ENCODE measurements around the gene GPX5.
"Not testable (repeated sequence)": the region's sequence is repeated elsewhere in the genome, so short reads cannot be mapped to it uniquely, and the experiment has no call there.

GPX5 gene, protein sequence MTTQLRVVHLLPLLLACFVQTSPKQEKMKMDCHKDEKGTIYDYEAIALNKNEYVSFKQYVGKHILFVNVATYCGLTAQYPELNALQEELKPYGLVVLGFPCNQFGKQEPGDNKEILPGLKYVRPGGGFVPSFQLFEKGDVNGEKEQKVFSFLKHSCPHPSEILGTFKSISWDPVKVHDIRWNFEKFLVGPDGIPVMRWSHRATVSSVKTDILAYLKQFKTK

DNA sequence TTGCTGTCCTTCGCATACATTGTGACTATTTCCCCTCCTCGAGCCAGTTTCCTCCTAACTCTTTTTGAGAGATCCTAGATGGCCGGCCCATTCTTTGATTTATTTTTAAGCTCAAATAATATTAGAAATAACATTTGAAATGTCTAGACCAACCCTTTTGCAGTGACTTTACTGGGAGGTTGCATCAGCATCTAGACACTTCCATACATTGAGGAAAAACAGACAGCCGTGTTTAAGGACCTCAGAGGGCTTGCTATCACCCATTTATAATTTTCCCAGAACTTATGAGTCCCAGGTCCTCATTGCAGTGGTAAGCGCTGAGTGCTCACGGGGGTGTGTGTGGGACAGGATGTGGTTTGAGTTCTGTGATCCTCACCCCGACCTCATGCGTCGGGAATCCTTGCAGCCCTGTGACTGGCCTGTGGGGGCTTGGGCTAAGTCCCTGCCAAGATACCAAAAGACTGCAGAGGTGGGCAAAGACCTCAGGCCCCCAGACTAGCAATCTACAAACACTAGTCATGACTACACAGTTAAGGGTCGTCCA lies at the start of gene GPX5:
TSS of gene GPX5 (plus strand) at position 386 of the 544 bp plus-strand sequence. CDS start at position 519, 133 bp downstream.
- no peak for DNase-seq

DNA sequence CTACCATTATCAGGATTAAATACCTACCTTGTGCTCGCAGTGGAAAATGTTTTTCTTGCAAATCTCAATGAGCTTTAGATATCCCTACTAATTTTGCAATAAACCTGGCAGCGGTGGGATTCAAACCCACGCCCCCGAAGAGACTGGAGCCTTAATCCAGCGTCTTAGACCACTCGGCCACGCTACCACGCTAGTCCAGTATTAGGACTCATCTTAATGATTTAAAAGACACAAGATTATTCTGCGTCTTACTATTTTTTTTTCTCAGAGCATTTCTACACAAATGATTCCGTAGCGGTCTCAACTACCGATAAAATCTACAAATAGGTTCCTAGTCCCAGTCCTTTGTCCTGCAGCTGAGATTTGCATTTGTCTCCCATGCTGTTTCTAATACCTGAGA lies 47.2 kb upstream of the GPX5 start:
- DNase-seq = no peak

GRCh38 chr6:28480253-28480932 lies 45.3 kb upstream of the GPX5 start:
- no peak for DNase-seq

DNA sequence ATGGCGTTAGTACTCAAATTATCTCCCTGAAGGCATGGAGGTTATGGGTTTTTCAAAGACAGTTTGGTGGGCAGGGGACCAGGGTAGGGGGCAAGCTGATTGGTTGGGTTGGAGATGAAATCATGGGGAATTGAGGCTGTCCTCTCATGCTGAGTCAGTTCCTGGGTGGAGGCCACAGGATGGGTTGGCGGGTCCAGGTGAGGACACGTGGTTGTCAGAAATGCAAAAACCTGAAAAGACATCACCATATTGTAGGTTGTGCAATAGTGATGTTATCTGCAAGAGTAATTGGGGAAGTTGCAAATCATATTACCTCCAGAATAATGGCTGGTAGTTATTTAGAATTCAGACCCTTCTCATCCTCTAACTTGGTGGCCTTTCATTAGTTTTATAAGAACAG lies 40.2 kb upstream of the GPX5 start:
- DNase-seq = no peak

DNA sequence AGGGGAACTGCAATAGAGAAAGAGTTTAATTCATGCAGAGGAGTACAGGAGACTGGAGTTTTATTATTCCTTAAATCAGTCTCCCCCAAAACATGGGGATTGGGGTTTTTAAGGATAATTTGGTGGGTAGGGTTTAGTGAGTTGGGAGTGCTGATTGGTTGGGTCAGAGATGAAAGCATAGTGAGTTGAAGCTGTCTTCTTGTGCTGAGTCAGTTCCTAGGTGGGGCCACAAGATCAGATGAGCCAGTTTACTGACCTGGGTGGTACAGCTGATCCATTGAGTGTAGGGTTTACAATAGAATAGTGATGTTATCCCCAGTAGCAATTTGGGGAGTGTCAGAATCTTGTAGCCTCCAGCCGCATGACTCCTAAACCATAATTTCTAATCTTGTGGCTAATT lies 39.1 kb upstream of the GPX5 start:
- DNase-seq = no peak

- DNase-seq = no peak
Measured at GRCh38 chr6:28486988-28487742, 38.5 kb upstream of the GPX5 start.

- DNase-seq = peak; percentile 67
Measured at GRCh38 chr6:28488916-28489365, 36.7 kb upstream of the GPX5 start.

DNA sequence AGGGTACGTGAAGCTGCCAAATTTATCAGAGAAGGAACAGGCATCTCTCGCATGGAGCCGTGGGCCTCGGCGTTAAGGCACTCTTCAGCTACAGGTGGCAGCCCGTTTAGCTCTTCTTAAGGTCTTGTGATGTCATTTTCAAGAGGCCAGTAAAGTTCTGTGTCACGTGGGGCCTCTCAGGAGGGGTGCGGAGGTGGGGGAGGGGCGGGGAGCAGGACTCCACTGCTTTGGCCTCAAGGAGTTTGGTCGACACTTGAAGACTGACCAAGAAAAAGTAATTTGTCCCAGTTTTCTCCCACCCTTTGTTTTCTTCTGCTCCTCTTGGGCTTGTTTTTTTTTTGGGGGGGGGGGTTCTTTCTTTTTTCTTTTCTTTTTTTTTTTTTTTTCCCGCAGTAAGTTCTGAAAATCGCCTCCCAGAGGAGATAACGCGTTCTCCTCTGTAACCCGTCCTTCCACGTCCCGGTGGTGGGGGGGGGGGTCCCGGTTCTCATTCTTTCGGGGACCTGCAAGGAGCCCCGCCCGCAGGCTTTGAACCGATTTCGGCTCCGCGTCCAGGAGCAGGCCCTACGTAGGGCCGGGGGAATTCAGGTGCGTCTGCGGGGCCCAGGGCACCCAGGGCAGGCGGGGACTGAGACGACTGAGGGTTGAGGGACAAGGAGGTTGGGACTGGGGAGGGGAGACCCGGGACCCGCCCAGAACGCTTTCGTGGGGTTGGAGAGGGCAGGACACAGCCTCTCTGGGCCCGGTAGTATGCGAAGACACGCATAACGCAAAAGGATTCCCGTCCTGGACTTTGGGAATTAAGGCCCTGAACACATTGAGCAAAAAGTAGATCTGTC lies 36.1 kb upstream of the GPX5 start:
- peak; percentile 73 for DNase-seq

GRCh38 chr6:28490205-28490890 lies 35.3 kb upstream of the GPX5 start:
- no peak for DNase-seq

- DNase-seq = no peak
Measured at GRCh38 chr6:28491984-28492317, 33.7 kb upstream of the GPX5 start.

DNA sequence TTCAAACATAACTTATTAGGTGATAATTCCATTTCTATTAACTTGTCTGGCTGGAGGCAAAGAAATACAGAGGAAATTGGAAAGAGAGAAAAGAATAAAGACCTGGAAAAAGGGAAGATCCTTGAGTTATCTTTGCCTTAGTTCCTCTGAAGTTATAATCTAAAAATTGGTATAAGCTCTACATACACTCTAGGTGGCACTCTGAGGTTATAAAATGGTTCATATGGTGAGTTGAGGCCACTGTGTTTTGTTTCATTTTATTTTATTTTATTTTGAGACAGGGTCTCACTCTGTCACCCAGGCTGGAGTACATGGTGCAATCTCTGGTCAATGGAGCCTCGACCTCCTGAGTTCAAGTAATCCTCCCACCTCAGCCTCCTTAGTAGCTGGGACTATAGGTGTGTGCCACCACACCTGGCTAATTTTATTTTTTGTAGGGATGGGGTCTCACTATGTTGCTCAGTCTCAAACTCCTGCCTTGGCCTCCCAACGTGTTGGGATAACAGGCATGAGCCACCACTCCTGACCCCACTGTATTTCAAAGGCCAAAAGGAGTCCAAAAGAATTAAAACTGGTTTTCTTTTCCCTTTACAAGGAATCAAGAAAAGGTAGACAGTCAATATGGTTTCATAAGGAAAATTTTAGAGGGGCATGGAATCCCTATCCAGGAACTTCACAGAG lies 29.4 kb upstream of the GPX5 start:
- no peak for DNase-seq

- DNase-seq = no peak
Measured at GRCh38 chr6:28497306-28497705, 28.4 kb upstream of the GPX5 start.

DNA sequence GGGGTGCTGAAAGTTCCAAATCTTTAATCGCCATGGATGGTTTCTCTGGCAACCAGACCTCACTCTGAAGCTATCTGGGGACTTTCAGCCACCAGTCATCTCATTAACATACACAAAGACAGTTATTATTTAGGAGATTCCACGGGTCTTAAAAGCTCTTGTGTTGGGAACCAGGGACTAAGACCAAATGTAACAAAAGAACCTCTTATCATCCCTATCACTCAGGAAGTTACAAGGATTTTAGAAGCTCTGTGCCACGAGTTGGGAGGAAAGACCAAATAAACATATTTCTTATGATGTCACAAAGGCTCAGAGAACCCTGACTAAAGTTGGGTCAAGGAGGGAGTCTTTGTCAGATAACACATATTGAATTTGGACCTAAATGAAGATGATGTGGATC lies 27.8 kb upstream of the GPX5 start:
- DNase-seq = no peak

GRCh38 chr6:28501259-28501658 lies 24.4 kb upstream of the GPX5 start:
- DNase-seq = no peak

DNA sequence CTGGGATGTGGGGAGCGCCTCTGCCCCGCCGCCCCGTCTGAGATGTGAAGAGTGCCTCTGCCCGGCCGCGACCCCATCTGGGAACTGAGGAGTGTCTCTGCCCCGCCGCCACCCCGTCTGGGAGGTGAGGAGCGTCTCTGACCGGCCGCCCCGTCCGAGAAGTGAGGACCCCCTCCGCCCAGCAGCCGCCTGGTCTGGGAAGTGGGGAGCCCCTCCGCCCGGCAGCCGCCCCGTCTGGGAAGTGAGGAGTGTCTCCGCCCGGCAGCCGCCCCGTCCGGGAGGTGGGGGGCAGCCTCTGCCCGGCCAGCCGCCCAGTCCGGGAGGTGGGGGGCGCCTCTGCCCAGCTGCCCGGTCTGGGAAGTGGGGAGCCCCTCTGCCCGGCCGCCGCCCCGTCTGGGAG lies 23.5 kb upstream of the GPX5 start:
- DNase-seq = not testable (repeated sequence)

GRCh38 chr6:28502709-28503305 lies 22.9 kb upstream of the GPX5 start:
- DNase-seq = not testable (repeated sequence)

DNA sequence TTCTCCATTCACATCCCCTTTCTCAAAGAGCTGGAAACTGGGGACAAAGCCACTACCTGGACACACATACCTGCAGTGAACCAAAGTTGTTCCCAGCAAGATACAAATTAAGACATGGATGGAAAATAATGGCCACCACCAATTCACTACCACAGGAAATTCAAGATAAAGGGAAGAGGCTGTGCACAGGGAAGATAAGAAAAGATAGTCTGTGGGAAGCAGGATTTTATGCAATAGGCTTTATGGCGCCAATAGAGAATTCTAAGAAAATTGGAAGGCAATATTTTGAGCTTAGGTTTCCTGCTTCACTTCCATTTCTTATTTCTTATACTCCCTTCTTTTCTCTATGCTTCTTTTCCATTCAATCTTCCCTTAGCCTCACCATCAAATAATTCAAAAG lies 19.9 kb upstream of the GPX5 start:
- no peak for DNase-seq

GRCh38 chr6:28506807-28507475 lies 18.7 kb upstream of the GPX5 start:
- no peak for DNase-seq

DNA sequence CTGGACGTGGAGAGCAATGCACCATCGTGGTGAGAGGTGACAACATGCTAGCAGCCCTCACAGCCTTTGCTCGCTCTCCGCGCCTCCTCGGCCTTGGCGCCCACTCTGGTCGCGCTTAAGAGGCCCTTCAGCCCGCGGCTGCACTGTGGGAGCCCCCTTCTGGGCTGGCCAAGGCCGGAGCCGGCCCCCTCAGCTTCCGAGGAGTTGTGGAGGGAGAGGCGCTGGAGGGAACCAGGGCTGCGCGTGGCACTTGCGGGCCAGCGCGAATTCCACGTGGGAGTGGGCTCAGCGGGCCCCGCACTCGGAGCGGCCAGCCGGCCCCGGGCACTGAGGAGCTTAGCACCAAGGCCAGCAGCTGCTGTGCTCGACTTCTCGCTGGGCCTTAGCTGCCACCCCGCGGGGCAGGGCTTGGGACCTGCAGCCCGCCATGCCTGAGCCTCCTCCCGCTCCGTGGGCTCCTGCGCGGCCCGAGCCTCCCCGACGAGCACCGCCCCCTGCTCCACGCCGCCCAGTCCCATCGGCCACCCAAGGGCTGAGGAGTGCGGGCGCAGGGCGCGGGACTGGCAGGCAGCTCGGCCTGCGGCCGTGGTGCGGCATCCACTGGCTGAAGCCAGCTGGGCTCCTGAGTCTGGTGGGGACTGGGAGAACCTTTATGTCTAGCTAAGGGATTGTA lies 13.9 kb upstream of the GPX5 start:
- no peak for DNase-seq

DNA sequence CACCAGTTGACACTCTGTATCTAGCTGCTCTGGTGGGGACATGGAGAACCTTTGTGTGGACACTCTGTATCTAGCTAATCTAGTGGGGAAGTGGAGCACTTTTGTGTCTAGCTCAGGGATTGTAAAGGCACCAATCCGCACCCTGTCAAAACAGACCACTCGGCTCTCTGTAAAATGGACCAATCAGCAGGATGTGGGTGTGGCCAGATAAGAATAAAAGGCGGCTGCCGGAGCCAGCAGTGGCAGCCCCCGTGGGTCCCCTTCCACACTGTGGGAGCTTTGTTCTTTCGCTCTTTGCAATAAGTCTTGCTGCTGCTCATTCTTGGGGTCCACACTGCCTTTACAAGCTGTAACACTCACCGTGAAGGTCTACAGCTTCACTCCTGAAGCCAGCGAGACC lies 13.3 kb upstream of the GPX5 start:
- not testable (repeated sequence) for DNase-seq
